OCI-LY1 (cell line): ENCODE data around the gene SLC9A9.

Experiments
- EZH2 ChIP-seq: fragments of 200-600 bp; sonication (generic), shearing (Covaris generic); IDR thresholded peaks from 2 replicates; pipeline ENCODE4 v1.8.0; 2017; ENCODE audit warnings: borderline replicate concordance, mixed run types, mild to moderate bottlenecking, antibody characterized with exemption, low read length, moderate library complexity, mixed read lengths
- TF ChIP-seq, protein P1 (sequence below): fragments of 200-600 bp; sonication (generic), shearing (Covaris generic); IDR thresholded peaks from 2 replicates; pipeline ENCODE4 v1.5.1; 2017; ENCODE audit warnings: mild to moderate bottlenecking, antibody characterized with exemption, low read length, moderate library complexity, mixed read lengths

DNA sequence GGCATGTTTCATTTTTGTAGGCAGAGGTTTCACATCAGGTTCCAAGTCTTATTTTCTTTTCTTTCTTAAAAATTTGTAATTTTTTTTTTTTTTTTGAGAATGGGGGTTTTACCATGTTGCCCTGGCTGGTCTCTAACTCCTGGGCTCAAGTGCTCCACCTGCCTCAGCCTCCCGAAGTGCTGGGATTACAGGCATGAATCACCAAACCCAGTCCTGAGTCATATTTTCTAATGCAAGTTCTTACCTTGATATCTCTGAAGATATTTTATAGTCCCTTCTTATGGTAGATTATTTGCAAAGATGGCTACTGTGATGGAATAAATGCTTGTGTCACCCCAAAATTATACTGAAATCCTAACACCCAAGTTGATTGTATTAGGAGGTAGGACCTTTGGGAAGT is 63.8 kb downstream of the SLC9A9 start:
- TF ChIP-seq, protein P1, sequence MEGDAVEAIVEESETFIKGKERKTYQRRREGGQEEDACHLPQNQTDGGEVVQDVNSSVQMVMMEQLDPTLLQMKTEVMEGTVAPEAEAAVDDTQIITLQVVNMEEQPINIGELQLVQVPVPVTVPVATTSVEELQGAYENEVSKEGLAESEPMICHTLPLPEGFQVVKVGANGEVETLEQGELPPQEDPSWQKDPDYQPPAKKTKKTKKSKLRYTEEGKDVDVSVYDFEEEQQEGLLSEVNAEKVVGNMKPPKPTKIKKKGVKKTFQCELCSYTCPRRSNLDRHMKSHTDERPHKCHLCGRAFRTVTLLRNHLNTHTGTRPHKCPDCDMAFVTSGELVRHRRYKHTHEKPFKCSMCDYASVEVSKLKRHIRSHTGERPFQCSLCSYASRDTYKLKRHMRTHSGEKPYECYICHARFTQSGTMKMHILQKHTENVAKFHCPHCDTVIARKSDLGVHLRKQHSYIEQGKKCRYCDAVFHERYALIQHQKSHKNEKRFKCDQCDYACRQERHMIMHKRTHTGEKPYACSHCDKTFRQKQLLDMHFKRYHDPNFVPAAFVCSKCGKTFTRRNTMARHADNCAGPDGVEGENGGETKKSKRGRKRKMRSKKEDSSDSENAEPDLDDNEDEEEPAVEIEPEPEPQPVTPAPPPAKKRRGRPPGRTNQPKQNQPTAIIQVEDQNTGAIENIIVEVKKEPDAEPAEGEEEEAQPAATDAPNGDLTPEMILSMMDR = no peak
- TF ChIP-seq EZH2 = no peak
